GM21619 (cell line): ENCODE data around the gene TARBP1.

Experiments
- ATAC-seq: cut with Tn5 transposase; IDR thresholded peaks from one replicate; pipeline ENCODE4 v1.9.1; 2021; ENCODE audit not compliant: unreplicated experiment

TARBP1 gene

DNA sequence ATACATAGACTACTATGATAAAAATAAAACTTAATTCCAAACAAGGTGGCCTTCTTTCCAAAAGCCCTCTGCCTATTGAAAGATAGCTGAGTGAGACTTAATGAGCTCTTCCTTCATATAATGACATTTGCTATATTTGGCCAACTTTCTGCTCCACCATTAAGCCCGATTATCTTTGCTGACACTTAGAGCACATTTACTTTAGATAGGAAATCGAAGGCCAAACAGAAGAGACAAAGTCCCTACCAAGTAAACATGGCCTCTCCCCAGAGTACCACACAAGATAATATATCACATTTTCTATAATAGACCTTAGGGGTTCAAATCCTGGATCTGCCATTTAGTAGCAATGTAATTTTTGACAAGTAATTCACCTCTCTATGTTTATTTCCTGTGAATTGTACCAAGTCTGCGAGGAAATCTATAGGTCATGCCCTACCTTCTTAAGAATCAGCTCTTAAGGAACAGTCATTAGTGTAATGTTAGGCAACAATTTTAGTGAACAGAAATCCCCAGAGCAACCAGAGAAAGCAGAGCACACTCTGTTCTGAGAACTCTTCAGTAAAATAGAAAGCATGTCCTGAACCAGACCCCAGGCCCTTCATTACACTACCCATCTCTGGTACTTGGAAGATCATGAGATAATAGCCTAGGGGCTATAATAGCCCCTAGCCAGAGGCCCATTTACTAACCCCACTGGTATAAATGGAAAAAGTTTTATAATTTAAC lies 123.0 kb downstream of the TARBP1 start:
- ATAC-seq, result no peak

DNA sequence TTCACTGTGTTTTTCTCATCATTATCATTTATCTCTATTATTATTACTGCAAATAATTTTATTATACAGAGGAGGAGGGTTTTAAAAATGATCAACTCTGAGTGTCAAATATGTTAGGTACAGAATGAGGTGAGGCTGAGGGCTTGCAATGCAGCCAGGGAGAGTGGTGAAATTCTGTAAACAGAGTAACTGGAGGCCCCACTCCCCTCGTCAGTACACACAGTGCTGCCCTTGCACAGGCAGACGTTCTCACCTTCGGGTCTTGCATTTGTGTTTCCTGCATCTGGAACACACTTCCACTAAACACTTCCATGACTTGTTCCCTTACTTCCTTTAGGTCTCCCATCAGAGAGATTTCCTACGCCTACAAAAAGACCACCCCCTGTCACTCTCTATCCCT lies 130.0 kb downstream of the TARBP1 start:
- ATAC-seq, result no peak

- no peak for ATAC-seq
These were observed 133.7 kb downstream of the TARBP1 start for GRCh38 chr1:234345237-234345636.

DNA sequence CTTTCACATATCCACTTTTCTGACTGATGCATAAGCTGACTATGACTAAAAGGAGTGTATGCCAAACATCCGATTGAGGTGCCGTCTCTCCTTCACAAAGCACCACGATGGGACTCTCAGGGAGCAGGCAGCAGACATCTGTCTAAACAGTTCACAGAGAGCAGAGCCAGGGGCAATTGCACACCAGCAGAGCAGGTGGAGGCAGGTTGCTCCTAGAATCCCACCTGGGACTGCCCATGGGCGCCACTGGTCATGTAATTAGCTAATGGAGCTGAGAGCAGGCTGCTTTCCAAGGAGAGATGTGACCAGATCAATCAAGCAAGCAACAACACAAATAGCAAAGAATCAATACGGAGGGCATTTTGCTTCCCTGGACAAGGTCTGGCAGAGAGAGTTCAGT lies 136.2 kb downstream of the TARBP1 start:
- no peak for ATAC-seq
